Femur (tissue), 1 donor: Measurements from ENCODE around the gene REL.

Experiments used
- DNase-seq: peaks from one replicate; pipeline ENCODE4 v3.0.0-alpha.2; 2017

The REL gene

DNA sequence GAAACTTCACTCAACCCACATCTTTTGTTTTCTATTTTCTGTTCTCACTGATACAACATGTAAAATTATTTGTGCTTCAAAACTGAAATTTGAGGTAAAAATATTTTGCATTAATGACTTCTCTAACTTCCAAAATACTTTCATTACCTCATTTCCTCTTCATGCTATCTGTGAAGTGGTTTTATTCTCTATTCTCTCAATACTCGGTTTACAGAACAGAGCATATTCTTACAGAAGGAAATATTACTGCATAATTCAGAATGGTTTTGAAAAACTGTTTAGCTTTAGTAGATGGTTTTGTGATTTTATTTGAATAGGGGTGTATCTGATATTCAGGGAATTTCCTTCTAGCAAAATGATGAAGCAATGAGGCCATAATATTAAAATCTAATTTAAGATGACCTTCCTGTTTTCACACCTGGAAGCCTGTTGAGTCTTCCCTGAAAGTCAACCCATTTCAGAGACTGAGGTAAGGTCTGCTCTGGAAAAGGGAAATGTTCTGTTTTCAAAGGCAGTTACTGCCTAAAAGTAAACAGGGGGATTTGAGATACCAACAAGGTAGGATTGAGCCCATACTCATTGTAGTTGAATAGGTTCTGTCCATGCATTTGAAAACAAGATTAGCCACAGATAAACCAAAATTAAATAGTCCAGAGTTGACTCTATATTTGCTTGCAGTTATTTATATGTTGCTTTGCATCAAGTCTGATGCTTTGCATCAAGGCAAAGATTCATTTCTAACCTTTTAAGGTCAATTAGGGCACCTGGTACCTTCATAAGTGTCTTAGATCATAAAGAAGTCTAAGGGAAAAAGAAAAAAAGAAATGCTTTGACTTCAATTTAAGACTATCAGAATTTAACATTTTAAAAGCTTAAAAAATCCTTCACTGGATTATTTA lies 85.4 kb downstream of the REL start:
- DNase-seq, result no peak

DNA sequence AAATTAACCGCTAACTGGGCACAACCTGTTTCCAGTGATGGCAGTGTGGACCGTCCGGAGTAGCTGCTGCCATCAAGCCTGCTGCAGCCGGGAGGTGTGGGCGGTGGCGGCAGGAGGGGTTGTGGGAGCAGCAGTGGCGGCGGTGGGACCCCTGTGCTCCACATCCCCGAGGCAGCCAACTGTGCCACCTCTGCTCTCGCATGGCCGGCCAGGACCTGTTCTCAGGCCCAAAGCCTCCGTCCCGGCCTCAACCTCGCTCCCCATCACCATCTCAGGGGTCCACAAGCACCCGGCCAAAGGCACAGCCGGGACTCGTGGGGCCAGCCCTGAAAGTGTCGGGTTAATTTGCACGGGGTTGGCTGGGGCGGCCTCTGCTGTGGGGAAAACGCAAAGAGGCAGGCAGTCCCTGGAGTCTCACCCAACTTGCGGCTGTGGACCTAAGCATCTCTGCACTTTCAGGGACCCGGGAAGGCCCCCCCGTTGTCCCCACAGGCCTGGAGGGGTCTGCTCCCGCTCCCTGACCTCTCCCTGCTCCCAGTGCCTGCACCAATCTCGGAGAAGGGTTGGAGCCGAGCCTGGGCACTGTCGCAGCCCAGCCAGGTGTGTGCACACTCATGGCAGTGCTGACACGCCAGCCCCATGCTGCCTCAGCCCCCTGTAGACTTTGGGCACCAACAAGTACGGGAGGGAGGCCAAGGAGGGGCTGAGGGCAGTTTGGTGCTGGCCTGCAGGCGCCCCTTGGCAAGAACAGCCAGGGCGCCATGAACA lies 91.7 kb downstream of the REL start:
- DNase-seq, result no peak

DNA sequence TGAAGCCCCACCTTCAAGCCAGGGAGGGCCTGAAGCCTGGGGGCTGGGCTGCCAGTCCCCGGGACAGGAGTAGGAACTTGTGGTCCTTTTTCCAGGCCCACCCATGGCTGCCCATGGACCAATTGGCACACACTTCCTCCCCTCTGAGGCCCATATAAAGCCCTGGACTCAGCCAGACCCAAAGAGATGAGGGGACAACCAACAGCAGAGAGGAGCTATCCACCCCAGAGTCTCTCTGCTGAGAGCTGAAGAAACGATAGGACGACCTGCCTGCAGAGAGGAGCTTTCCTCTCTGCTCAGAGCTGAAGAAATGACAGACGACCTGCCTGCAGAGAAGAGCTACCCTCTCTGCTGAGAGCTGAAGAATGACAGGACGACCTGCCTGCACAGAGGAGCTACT lies 92.3 kb downstream of the REL start:
- no peak for DNase-seq

- no peak for DNase-seq
Observed at GRCh38 chr2:60974652-60975051, 93.3 kb downstream of the REL start.
